NT2/D1 (cell line): ENCODE results near the gene C3AR1.
"Not testable (repeated sequence)": the region's sequence is repeated elsewhere in the genome, so short reads cannot be mapped to it uniquely, and the experiment has no call there.

Experiments
- SUZ12 ChIP-seq: IDR thresholded peaks from 2 replicates; pipeline ENCODE4 v1.6.1; 2011; ENCODE audit not compliant: insufficient read length, insufficient read depth; ENCODE audit errors: extremely low read depth
- YY1 ChIP-seq: IDR thresholded peaks from 2 replicates; pipeline ENCODE4 v1.6.1; 2011; ENCODE audit not compliant: insufficient read length, insufficient read depth
- ZNF274 ChIP-seq: IDR thresholded peaks from 2 replicates; pipeline ENCODE4 v1.6.1; 2011; ENCODE audit warnings: mild to moderate bottlenecking, low read depth, low read length

DNA sequence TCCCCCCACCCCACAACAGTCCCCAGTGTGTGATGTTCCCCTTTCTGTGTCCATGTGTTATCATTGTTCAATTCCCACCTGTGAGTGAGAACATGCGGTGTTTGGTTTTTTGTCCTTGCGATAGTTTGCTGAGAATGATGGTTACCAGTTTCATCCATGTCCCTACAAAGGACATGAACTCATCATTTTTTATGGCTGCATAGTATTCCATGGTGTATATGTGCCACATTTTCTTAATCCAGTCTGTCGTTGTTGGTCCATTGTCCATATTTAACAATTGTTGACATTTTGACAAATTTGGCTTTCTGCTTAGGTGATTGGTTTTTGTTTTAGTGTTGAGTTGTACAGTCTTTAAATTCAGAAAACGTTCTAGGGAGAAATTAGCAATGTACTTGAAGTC lies 47.0 kb upstream of the C3AR1 start:
- not testable (repeated sequence) for TF ChIP-seq YY1, ZNF274, SUZ12
